HL-60 (cell line): ENCODE measurements around the gene PIM2.

ENCODE experiments used
- DNase-seq, 2 experiments: peaks; one replicate each; pipeline ENCODE4 v3.0.0-alpha.2; 2010 to 2020; ENCODE audit warnings: low read depth in 1 of 2, low spot score in 1 of 2
- H3K27ac ChIP-seq: fragments of 250-450 bp; sonication (Bioruptor Pico); replicated peaks from 2 replicates; pipeline ENCODE4 v1.5.1; 2020; ENCODE audit warnings: mild to moderate bottlenecking, moderate library complexity
- H3K27me3 ChIP-seq: fragments of 250-450 bp; sonication (Bioruptor Pico); 2 replicates; pipeline ENCODE4 v1.5.1; 2021; ENCODE audit warnings: mild to moderate bottlenecking, moderate library complexity; ENCODE audit not compliant: insufficient read depth, poor library complexity, severe bottlenecking
- H3K4me3 ChIP-seq: replicated peaks from 2 replicates; pipeline ENCODE4 v1.5.1; 2011; ENCODE audit warnings: mild to moderate bottlenecking, control low read depth, low read length; ENCODE audit not compliant: insufficient read depth
- CTCF ChIP-seq: IDR thresholded peaks from one replicate; pipeline ENCODE4 v1.5.1; 2011; ENCODE audit warnings: low read length, control low read depth, inconsistent platforms; ENCODE audit not compliant: insufficient read depth
- GABPA ChIP-seq: IDR thresholded peaks from 2 replicates; pipeline ENCODE4 v1.6.1; 2012; ENCODE audit warnings: low read depth
- POLR2AphosphoS5 ChIP-seq: IDR thresholded peaks from 2 replicates; pipeline ENCODE4 v1.6.1; 2012; ENCODE audit warnings: low read depth
- REST ChIP-seq: IDR thresholded peaks from 2 replicates; pipeline ENCODE4 v1.6.1; 2012; ENCODE audit warnings: low read depth; ENCODE audit not compliant: insufficient replicate concordance
- SPI1 ChIP-seq: IDR thresholded peaks from 2 replicates; pipeline ENCODE4 v1.6.1; 2012; ENCODE audit warnings: low read depth, mild to moderate bottlenecking, borderline replicate concordance

PIM2 gene

GRCh38 chrX:48965959-48966358 lies 47.1 kb upstream of the PIM2 start:
- TF ChIP-seq SPI1 (no peak), POLR2AphosphoS5 (no peak), GABPA (no peak), REST (no peak), CTCF (no peak)
- Histone ChIP-seq H3K4me3 (no peak overlapping the region), H3K27me3 (no peaks in the 10 kb centered on the region), H3K27ac (no peak overlapping the region)
- no peak for DNase-seq

- H3K27ac ChIP-seq, result no peak overlapping the region
- TF ChIP-seq CTCF, result no peak
- no peak overlapping the region for H3K4me3 ChIP-seq
- DNase-seq, result no peak
- no peaks in the 10 kb centered on the region for H3K27me3 ChIP-seq
Measured at GRCh38 chrX:48961585-48962091, 42.8 kb upstream of the PIM2 start.

GRCh38 chrX:48960291-48960690 lies 41.5 kb upstream of the PIM2 start:
- no peak for DNase-seq
- no peak for TF ChIP-seq GABPA
- no peak for TF ChIP-seq REST
- TF ChIP-seq SPI1, result no peak
- no peak for TF ChIP-seq CTCF
- no peak for TF ChIP-seq POLR2AphosphoS5
- no peaks in the 10 kb centered on the region for H3K27me3 ChIP-seq
- H3K4me3 ChIP-seq, result no peak overlapping the region
- no peak overlapping the region for H3K27ac ChIP-seq

GRCh38 chrX:48958635-48959094 lies 39.8 kb upstream of the PIM2 start:
- DNase-seq, result peak in 1 of 2 experiments; percentile 5
- no peaks in the 10 kb centered on the region for H3K27me3 ChIP-seq
- H3K27ac ChIP-seq, result peak overlapping the region; percentile 97
- peak overlapping the region; percentile 56 for H3K4me3 ChIP-seq
- no peak for TF ChIP-seq REST
- no peak for TF ChIP-seq POLR2AphosphoS5
- TF ChIP-seq CTCF, result no peak
- TF ChIP-seq GABPA, result no peak
- TF ChIP-seq SPI1, result no peak
